Measurements from ENCODE around the gene RAB32.
A peak's percentile ranks its signal among the peaks of the same experiment; 100 is the strongest.

The RAB32 gene

DNA sequence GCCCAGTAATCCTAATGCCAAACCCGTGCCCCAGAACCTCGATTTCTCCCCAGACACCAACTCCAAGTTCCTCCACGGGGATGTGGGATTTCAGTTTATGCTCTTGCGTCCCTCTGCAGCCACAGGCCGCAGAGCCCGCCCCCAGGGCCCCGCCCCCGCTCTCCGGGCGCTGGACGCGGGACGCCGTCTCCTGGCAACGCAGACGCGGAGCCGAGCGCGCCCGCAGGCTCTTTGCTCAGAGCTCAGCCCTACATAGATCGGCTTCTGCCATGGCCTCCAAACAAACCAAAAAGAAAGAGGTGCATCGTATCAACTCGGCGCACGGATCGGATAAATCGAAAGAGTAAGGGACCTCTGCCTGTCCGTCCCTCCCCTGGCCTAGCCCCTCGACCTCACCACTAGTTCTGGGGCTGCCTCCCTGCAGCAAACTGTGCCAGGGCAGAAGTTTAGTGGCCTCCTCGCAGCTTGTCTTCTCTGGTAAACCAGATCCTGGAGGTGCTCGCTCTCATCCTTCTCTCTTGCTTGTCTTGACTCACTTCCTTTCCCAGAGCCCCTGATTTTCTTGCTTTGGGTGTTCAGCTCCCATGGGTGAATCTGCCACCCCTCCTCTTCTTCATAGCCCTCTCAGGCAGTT lies 55.3 kb downstream of the RAB32 start, which contains the start of gene ADGB:
Gene ADGB (plus strand): TSS at position 201 of the 634 bp plus-strand sequence. CDS start 69 bp downstream, at position 270.
- Histone ChIP-seq H3K4me3 (ENCODE audit: low read depth, low read length) (no peak within 1 kb of the TSS), H3K27me3 (ENCODE audit: insufficient read depth, low read depth, severe bottlenecking) (peaks cover 6% of the 10 kb centered on the region), H3K36me3 (no peaks in the 10 kb centered on the region), H3K27ac (no peak within 1 kb of the TSS), H3K9me3 (ENCODE audit: severe bottlenecking) (no peaks in the 10 kb centered on the region)
- TF ChIP-seq, protein P1, sequence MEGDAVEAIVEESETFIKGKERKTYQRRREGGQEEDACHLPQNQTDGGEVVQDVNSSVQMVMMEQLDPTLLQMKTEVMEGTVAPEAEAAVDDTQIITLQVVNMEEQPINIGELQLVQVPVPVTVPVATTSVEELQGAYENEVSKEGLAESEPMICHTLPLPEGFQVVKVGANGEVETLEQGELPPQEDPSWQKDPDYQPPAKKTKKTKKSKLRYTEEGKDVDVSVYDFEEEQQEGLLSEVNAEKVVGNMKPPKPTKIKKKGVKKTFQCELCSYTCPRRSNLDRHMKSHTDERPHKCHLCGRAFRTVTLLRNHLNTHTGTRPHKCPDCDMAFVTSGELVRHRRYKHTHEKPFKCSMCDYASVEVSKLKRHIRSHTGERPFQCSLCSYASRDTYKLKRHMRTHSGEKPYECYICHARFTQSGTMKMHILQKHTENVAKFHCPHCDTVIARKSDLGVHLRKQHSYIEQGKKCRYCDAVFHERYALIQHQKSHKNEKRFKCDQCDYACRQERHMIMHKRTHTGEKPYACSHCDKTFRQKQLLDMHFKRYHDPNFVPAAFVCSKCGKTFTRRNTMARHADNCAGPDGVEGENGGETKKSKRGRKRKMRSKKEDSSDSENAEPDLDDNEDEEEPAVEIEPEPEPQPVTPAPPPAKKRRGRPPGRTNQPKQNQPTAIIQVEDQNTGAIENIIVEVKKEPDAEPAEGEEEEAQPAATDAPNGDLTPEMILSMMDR (IDR thresholded peaks at IDR 0.05; ENCODE audit: low read depth, low read length) = no peak
- DNase-seq = no peak

DNA sequence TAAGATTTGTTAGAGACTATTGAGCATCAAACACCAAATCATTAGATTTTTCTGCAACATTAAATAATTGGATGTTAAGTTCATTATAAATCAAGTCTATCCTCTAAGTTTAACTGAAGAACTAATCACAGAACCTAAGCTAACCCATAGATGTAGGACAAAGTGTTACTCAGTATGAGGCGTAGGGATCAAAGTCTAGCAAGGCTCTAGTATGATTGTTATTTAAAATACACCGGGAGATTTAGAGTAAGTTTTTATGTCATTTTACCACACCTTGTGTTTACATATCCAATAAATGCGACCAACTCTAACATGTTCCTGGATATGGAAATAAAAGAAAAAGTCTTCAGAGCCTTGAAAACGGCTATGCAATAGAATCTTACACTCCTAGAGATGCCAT lies 57.7 kb downstream of the RAB32 start:
- no peak for DNase-seq
- Histone ChIP-seq H3K4me3 (ENCODE audit: low read depth, low read length) (no peak overlapping the region), H3K9me3 (ENCODE audit: severe bottlenecking) (no peaks in the 10 kb centered on the region), H3K36me3 (no peaks in the 10 kb centered on the region), H3K27ac (no peak overlapping the region), H3K27me3 (ENCODE audit: insufficient read depth, low read depth, severe bottlenecking) (peaks cover 6% of the 10 kb centered on the region)
- TF ChIP-seq, protein P1 (IDR thresholded peaks at IDR 0.05; ENCODE audit: low read depth, low read length) = no peak

DNA sequence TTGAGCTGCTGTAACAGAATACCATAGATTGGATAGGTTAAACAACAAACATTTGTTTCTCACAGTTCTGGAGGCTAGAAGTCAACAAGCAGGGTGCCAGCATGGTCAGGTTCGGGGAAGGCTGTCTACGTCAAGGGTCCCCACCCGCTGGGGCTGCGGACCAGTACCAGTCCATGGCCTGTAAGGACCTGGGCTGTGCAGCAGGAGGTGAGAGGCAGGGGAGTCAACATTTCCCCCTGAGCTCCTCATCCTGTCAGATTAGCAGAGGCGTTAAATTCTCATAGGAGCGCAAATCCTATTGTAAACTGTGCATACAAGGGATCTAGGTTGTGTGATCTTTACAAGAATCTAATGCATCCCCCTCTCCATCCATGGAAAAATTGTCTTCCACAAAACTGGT lies 58.9 kb downstream of the RAB32 start:
- Histone ChIP-seq H3K36me3 (no peaks in the 10 kb centered on the region), H3K9me3 (ENCODE audit: severe bottlenecking) (no peaks in the 10 kb centered on the region), H3K27me3 (ENCODE audit: insufficient read depth, low read depth, severe bottlenecking) (peaks cover 6% of the 10 kb centered on the region), H3K27ac (no peak overlapping the region), H3K4me3 (ENCODE audit: low read depth, low read length) (no peak overlapping the region)
- TF ChIP-seq, protein P1 (IDR thresholded peaks at IDR 0.05; ENCODE audit: low read depth, low read length) = no peak
- peak; percentile 12 for DNase-seq
